ENCODE results near the gene GPR39.

Gene GPR39

GRCh38 chr2:132680544-132680943 lies 263.9 kb downstream of the GPR39 start:
- no peak for TF ChIP-seq JUND (IDR thresholded peaks at IDR 0.05; ENCODE audit: low read depth)
- DNase-seq (ENCODE audit: low read depth in 1 of 2, low spot score in 1 of 2): no peak
- in situ Hi-C loops (cut with HindIII; ENCODE audit: low pct_unique_long_range_greater_than_20kb, low sequenced_read_pairs): no loop called here

GRCh38 chr2:132681766-132682165 lies 265.2 kb downstream of the GPR39 start:
- in situ Hi-C loops (cut with HindIII; ENCODE audit: low pct_unique_long_range_greater_than_20kb, low sequenced_read_pairs): no loop called here
- DNase-seq (ENCODE audit: low read depth in 1 of 2, low spot score in 1 of 2): no peak
- no peak for TF ChIP-seq JUND (IDR thresholded peaks at IDR 0.05; ENCODE audit: low read depth)

GRCh38 chr2:132690664-132691303 lies 274.2 kb downstream of the GPR39 start:
- DNase-seq (ENCODE audit: low read depth in 1 of 2, low spot score in 1 of 2): no peak
- in situ Hi-C loops (cut with HindIII; ENCODE audit: low pct_unique_long_range_greater_than_20kb, low sequenced_read_pairs): no loop called here
- no peak for TF ChIP-seq JUND (IDR thresholded peaks at IDR 0.05; ENCODE audit: low read depth)

GRCh38 chr2:132691556-132691955 lies 275.0 kb downstream of the GPR39 start:
- DNase-seq (ENCODE audit: low read depth in 1 of 2, low spot score in 1 of 2): no peak
- no peak for TF ChIP-seq JUND (IDR thresholded peaks at IDR 0.05; ENCODE audit: low read depth)
- in situ Hi-C loops (cut with HindIII; ENCODE audit: low pct_unique_long_range_greater_than_20kb, low sequenced_read_pairs): no loop called here

- in situ Hi-C loops (cut with HindIII; ENCODE audit: low pct_unique_long_range_greater_than_20kb, low sequenced_read_pairs): no loop called here
- TF ChIP-seq JUND (IDR thresholded peaks at IDR 0.05; ENCODE audit: low read depth): no peak
- no peak for DNase-seq (ENCODE audit: low read depth in 1 of 2, low spot score in 1 of 2)
These were observed 276.2 kb downstream of the GPR39 start for GRCh38 chr2:132692816-132693215.

Measured in T47D (cell line).